GM12801 (cell line): Measurements from ENCODE around the gene BCL2L12.

Experiments
- TF ChIP-seq, protein P1 (sequence below): IDR thresholded peaks from one replicate; pipeline ENCODE4 v1.5.1; 2011; ENCODE audit warnings: control low read depth; ENCODE audit not compliant: insufficient read length; ENCODE audit errors: extremely low read depth

BCL2L12 gene

DNA sequence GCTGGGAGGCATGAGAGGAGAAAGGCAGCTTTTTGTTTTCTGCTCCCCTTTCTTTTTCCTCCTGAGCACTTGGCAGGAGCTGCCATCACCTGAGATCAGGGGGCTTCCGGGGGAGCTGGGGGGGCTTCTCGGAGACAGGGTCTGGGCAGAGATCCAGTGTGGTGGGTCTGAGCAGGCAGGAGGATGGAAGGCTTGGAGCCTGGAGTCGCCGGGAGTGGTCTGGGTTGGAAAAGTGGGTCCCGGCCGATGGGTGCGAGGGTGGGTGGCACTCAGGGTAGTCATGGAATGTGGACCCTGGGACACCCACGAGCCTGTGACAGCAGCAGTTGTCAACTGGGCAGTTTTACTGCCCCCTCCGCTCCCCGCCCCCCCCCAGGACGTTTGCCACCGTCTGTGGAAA lies 21.4 kb downstream of the BCL2L12 start:
- TF ChIP-seq, protein P1, sequence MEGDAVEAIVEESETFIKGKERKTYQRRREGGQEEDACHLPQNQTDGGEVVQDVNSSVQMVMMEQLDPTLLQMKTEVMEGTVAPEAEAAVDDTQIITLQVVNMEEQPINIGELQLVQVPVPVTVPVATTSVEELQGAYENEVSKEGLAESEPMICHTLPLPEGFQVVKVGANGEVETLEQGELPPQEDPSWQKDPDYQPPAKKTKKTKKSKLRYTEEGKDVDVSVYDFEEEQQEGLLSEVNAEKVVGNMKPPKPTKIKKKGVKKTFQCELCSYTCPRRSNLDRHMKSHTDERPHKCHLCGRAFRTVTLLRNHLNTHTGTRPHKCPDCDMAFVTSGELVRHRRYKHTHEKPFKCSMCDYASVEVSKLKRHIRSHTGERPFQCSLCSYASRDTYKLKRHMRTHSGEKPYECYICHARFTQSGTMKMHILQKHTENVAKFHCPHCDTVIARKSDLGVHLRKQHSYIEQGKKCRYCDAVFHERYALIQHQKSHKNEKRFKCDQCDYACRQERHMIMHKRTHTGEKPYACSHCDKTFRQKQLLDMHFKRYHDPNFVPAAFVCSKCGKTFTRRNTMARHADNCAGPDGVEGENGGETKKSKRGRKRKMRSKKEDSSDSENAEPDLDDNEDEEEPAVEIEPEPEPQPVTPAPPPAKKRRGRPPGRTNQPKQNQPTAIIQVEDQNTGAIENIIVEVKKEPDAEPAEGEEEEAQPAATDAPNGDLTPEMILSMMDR, result no peak

DNA sequence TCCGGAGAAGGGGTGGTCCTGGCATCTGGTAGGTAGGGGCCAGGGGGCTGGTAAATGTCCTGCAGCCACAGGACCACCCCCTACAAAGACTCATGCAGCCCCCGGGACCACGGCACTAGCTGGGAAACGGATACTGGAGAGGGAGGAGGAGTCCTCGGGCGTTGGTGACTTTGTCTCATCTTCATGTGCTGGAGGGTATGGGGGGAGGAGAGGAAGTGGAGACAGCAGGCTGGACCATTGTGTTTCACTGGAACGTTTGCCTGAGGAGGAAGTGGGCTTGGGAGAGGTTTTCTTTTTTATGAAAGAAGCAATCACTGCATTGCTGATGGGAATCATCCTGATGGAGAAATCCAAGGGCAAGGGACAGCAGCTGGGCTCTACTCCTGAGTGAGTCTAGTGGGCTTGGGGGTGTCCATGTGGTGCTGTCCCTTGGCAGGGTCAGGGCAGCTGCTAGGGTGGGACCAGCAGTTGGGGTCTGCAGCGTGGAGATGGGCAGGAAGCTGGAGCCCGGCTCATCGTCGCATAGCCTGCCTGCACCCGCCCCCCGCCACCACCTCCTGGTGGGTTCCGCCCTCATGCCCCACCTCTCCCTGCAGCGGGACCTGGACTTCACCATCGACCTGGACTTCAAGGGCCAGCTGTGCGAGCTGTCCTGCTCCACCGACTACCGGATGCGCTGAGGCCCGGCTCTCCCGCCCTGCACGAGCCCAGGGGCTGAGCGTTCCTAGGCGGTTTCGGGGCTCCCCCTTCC lies 22.0 kb downstream of the BCL2L12 start:
- TF ChIP-seq, protein P1, result no peak

DNA sequence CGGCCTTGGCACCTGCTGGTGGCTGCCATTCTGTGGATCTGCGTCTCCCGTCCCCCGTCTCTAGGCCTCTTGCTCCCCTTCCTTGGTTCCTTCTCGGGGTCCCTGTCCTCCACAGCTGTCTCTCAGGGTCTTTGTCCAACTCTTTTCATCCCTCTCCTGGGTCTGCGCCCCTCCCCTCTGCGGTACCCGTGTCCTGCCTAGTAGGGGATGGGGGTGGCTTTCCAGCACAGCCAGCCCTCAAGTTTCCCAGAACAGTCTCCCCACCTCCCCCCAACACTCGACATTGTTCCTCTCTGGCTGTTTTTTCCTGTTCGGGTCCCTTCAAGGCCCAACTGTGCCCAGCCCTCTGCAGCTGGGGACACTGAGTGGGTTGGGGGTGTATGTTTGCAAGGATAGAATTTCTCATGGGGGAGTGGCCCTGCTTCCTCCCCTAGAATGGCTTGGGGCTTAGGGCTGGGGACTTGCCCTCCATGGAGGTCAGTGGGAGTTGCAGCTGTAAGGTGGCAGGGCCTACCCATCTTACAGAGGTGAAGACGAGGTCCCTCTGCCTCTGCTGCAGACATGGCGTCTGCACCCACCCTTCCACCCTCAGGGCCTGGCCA lies 22.9 kb downstream of the BCL2L12 start:
- TF ChIP-seq, protein P1, result no peak

DNA sequence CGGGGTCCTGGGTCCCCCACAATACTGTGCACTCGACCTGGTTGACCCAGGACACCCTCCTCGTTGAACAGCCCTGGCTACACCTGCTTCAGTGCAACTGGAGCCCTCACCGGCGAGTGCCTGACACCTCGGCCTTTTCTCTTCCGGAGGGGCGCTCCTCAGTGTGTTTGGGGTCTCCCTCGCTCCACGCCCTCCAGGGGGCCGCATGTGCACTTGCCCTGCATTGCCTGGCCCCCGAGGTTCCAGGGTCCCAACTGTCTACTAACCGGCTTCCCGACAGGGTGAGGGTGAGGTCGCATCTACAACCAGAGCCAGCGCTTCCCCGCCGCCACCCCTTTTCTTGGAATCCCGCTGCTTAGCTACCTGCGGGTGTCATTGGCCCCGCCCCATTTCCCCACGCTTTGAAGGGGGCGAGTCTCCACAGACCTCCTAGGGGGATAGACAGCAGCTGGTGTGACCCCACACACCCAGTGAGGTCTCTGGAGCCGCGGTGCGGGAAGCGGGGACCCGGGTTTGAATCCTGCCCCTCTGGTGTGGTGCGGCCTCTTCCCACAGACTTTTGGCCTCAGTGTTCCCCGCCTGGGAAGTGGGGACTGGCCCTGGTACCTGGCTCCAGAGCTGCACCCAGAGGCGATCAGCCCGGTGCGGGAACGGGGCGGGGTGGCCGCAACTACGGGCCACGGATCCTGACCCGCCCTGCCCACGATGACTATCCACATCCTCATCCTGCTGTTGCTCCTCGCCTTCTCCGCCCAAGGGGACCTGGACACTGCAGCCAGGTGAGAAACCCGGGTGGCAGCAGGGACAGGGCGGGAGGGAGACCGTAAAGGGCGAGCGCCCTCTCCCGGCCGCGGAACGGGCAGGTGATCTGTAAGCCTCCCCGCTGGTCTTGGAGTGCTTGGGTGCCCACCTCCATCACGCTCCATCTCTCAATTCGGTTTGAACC lies 23.7 kb downstream of the BCL2L12 start, which contains the start of gene ADM5:
ADM5 (plus strand) TSS at position 462 of the 946 bp plus-strand sequence; CDS start at position 706, 244 bp downstream.
- TF ChIP-seq, protein P1, result no peak

DNA sequence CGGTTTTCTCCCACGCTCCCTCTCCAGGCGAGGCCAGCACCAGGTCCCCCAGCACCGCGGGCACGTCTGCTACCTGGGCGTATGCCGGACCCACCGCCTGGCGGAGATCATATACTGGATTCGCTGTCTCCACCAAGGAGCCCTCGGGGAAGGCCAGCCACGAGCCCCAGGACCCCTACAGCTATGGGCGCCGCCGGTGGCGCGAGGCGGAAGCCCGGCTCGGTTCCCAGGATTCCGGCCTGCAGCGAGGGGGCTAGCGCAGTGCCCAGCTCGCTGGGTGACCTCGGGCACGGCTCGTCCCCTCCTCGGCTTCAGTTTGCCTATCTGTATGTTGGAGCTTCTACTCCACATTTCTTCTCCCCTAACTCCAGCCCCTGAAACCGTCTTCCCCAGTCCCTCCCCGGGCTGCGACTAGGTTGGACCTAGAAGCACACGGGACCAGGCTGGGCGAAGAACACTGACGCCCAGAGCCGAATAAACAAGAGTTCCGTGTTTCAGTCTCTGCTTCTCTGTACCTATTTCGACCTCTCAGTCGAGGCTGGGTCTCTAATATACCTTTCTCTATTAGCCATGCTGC lies 24.4 kb downstream of the BCL2L12 start:
- TF ChIP-seq, protein P1, result no peak

DNA sequence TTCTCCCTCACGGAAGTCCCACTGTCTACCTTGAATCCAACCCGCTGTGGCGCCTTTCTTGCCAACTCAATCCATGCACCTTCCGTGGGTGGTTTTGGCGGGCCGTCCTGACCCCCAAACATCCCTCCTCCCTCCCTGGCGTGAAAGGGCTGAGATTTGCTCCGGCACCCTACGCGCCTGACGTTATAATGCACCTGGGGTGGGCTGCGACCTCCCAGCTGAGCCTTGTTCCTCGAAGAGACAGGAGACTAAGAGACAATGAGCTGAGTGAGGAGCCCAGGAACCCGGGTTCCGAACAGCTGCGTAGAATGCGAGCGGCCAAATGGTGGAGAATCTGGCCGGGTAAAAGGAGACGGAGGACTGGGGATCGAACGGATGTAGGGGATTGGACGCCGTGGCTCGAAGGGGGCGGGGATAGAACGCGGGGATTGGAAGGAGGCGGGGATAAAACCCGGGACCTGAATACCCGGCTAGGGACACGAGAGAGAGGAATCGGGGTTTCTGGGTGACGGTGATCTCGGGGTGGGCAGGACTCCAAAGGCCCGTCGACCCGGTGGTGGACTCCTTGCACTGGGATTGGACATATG lies 25.0 kb downstream of the BCL2L12 start, which contains the start of gene CPT1C:
CPT1C (plus strand) TSS at position 461 of the 587 bp plus-strand sequence. CDS start 1,137 bp downstream, outside the sequence.
- TF ChIP-seq, protein P1, result no peak
